ENCODE measurements around the gene SEC16A.

SEC16A gene, protein sequence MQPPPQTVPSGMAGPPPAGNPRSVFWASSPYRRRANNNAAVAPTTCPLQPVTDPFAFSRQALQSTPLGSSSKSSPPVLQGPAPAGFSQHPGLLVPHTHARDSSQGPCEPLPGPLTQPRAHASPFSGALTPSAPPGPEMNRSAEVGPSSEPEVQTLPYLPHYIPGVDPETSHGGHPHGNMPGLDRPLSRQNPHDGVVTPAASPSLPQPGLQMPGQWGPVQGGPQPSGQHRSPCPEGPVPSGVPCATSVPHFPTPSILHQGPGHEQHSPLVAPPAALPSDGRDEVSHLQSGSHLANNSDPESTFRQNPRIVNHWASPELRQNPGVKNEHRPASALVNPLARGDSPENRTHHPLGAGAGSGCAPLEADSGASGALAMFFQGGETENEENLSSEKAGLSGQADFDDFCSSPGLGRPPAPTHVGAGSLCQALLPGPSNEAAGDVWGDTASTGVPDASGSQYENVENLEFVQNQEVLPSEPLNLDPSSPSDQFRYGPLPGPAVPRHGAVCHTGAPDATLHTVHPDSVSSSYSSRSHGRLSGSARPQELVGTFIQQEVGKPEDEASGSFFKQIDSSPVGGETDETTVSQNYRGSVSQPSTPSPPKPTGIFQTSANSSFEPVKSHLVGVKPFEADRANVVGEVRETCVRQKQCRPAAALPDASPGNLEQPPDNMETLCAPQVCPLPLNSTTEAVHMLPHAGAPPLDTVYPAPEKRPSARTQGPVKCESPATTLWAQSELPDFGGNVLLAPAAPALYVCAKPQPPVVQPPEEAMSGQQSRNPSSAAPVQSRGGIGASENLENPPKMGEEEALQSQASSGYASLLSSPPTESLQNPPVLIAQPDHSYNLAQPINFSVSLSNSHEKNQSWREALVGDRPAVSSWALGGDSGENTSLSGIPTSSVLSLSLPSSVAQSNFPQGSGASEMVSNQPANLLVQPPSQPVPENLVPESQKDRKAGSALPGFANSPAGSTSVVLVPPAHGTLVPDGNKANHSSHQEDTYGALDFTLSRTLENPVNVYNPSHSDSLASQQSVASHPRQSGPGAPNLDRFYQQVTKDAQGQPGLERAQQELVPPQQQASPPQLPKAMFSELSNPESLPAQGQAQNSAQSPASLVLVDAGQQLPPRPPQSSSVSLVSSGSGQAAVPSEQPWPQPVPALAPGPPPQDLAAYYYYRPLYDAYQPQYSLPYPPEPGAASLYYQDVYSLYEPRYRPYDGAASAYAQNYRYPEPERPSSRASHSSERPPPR (N-terminal part only)

DNA sequence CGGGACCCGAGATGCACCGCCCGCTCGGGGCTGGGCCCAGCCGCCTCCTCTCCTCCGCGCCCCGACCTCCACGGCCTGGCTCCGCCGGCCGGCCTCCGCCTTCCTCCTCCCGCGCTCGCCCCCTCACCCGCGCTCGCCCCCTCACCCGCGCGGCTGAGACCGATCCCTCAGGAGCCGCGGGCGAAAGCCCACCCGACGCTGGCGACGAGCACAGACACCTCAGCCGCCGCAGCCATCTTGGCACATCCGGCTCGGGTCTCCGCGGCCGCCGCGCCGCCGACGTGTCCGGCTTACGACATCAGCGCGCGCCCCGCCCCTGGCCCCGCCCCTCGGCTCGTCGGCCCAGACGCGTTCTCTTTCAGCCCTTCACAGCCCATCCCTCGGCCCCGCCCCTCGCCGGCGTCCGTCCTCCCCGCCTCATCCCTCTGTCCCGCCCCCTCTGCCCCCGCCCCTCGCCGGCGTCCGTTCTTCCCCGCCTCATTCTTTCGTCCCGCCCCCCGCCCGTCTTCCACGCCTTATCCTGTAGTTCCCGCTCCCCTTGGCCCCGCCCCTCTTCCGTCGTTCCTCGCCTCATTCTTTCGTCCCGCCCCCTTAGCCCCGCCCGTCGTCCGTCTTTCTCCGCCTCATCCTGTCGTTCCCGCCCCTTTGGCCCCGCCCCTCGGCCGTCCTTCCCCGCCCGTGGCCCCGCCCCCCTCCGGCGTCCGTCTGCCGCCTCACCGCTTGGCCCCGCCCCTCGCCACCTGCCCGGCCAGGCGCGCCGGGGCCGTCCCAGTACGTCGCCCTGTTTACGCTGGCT lies at the start of gene SEC16A:
SEC16A (minus strand) TSS at position 248 of the 796 bp plus-strand sequence. CDS start 5,425 bp downstream, outside the sequence.
- DNase-seq (ENCODE audit: low read depth in 2 of 2) = peak; percentile 100

DNA sequence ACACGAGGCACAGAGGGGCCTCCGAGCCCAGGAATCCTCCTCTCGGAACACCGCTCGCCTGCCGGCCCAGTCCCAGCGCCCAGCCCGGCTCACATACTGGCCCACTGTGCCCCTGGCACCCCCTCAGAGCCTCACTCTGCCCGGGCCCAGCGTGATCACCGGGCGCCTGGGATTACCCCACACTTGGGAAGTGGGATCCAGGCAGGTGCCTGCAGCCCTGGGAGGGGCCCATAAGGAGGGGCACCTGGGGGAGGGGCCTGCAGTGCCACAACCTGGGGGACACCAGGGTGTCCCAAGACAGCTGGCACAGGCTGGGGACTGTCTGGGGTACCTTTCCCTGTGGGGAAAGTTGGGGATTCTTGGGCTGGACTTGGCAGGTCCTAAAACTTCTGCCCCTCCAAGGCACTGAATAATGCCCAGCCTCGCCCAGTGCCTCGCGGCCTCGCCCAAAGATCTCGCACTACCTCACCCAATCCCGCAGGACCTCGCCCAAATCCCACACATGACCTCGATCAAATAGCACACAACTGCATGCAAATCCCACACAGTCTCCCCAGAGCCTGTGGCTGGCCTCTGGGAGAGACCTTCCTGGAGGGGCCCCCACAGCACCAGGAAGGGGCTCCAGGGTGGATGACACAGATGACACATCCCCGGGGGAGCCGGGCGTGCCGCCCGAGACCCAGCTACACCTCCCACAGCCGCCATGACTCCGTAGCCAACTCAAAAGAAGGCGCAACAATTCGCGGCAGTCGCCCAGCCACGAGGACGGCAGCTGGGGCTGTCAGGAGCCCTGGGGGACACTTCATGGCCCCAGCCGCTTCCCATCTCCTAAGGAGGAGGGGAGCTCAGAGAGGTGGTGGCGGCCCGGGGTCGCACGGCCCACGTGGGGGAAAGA lies 49.3 kb upstream of the SEC16A start:
- DNase-seq (ENCODE audit: low read depth in 2 of 2) = no peak

DNA sequence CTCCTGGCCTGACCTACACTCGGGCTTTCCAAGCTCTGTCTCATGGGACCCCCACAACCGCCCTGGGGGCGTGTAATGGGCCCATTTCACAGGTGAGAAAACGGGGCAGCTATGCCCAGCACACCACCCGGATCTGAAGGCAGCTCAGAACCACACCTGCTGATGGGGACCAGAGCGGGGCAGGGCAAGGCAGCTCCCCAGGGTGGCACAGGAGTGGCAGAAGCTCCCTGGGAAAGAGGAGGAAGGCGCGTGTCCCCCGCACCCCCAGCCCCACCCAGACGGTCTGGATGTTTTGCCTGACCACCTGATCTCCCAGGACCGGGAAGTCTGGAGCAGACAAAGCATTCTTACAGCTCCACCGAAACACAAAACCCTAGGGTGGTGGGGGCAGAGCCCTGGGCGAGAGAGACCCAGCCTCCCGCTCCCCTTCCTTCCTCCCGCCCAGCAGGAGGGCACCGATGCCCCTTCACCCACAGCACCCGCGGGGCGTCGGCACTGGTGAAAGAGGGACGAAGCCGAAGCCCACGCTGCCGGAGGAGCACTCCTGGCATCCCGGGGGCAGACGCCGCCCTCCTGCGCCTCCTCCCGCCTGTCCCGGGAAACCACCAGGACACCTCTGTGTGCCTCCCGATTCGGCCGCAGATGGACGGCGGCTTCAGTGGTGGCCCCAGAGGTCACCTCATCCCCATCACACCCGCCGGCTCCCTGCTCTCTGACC lies 48.5 kb upstream of the SEC16A start:
- DNase-seq (ENCODE audit: low read depth in 2 of 2) = no peak

DNA sequence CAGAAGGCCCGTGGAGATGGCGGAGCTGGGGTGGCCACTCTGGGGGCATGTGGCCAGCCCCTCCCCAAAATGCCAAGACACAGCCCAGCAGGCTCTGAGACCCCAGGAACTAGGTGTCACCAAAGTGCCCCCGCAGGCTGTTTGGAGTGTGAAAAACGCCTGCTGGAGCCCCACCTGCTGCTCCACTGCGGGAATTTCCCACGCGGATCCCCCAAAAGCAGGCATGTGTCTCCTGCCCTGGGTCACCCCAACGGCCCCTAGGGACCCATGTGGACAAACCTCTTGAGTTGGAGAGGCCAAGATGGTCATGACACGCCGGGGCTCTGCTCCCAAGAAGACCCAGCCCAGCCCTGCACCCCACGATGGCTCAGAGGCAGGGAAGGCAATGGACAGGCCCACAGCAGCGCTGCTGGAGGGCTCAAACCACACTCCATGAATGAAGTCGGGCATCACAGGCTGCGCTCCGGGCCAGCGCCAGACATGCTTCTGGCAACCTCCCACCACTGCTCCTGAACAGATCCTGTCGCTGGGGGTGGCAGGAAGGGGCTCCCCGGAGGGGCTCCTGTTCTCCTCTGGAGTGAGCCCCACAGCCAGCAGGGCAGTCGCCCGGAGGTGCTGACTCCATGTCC lies 47.7 kb upstream of the SEC16A start:
- no peak for DNase-seq (ENCODE audit: low read depth in 2 of 2)

DNA sequence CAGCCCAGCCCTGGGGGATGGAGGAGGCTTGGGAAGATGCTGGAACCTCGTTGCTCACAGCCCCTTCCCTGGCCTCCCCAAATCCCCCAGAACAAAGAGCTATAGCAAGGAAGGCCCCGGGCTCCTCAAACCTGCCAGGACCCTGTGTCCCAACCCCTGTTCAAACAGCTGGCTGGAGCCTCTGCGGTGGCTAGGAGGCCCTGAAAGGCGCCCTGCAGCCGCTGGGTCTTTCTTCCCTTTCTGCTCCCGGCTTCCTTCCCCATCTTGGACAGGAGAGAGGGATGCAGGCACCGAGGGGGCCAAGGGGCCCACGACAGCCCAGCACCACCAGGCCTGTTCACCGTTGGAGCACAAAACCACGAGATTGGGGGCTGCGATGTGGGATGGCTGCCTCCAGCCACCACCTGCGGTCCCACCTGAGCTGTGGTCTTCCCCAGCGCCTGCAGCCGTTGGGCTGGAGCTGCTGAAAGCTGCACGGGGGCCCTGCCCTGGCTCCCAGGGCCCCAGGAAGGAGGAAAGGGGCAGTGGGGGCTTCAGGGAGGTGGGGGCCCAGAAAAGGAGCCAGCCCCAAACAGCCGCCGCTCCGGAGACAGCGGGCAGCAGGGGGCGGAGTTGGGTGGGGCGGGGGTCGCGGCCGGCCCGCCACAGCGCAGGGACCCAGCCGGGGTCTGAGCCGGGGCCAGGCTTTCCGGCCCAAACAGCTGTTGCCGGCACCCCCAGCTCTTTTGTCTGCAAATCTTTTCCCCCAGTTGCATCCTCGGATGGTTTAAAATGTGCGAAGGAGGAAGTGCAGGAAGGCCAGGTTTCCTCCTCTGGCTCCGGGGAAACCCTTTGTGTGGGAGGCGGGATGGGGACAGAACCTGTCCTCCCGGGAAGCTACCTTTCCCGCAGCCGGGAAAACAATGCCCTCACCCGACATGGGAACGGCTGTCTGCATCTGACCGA lies 46.9 kb upstream of the SEC16A start:
- no peak for DNase-seq (ENCODE audit: low read depth in 2 of 2)

DNA sequence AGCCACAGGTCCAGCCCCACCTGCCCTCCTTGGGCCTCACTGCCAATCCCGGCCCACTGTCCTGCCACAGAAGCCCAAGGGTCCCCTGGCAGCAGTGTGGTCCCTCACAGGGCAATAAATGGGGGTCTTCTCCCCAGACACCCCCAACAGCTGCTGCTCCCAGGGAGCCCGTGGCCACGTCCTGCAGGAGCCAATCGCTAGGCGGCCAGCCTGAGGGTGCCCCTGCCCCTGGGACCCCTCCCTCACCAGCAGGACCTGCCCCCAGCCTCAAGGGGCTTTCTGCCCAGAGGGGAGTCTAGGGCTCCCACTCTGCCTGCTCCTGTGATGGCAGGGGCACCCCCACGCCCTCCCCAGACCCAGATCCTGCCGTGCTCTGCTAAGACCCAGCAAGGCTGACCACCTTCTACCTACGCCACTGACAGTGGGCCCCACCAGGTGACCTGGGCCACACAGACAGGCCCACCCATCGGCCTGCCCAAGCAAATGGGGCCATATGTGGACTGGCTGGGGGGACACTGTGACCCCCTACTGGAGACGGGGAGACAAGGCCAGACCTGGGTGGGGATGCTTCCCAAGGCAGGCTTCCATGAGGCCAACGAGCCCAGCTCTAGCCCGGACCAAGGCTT lies 46.0 kb upstream of the SEC16A start:
- DNase-seq (ENCODE audit: low read depth in 2 of 2) = no peak

DNA sequence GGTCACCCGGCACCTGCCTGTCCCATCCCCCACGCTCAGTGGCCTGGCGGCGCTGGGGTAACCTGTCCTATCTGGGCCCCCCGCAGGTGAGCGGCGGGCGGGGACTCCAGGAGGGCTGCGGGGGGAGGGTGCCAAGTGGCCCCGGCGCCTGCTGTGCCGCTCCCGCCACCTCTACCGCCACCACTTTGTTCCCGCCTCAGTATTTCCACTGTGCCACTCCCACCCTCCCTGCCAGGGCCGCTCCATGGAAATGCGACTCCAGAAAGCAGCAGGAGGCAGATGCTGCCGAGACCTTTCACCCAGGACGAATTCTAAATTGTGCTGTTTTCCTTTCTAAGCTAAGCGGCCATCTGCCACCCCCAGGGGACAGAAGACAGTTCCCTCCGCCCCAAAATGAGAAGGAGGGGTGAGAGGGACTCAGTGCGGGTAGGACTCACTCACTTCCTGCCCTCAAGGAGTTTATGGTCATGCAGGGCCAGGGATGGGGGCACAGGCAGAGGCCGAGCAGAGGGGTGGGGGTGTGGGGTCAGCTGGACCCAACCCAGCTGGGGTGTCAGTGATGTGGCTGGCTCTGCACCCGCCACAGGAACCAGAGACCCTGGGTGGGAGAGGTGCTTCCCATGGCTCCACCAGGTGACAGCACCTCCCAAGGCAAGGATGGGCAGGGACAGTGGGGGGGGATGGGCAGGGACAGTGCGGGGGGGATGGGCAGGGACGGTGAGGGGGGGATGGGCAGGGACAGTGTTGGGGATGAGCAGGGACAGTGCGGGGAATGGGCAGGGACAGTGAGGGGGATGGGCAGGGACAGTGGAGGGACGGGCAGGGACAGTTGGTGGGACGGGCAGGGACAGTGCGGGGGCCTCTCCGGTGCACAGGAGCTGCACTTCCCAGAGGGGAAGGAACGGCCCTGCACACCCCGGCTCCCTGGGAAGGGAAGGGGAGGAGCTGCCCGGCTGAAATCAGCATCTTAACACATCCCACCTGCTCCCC lies 45.2 kb upstream of the SEC16A start:
- DNase-seq (ENCODE audit: low read depth in 2 of 2) = no peak

DNA sequence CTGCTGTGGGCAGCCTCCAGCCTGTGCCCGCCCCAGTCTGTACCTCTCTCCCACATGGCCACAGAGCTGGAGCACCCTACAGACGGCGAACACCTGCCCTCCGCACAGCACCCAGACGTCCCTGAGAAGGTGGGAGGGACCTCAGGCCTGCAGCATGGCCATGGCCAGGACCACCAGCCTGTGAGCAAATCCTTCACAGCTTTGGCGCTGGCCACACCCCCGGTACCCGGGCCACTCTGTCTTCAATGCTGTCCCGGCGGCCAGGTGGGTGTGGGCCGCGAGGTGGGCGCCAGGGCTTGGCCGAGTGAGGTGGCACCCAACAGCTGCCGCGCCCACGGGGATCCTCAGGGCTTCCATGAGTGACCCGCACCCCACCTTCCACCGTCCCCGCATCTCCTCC lies 44.3 kb upstream of the SEC16A start:
- no peak for DNase-seq (ENCODE audit: low read depth in 2 of 2)

DNA sequence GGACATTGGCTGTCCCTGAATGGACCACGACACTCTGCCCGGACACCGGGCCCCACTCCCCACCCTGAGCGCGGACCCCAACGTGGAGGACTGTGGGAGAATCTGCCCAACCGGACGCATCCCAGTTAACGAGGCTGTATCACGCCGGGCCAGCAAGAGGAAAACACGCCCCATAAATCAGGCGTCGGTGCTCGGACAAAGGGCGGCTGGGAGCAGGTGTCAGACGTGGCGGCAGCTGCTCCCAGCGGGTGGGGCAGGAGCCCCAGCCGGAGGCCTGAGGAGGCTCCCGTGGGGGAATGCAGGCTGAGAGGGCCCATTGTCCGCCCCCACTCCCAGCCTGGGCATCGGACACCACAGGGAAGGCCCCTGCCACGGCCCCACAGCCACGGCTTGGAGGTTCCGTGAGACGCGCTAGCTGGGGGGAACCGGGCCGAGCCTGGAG lies 43.8 kb upstream of the SEC16A start:
- no peak for DNase-seq (ENCODE audit: low read depth in 2 of 2)

DNA sequence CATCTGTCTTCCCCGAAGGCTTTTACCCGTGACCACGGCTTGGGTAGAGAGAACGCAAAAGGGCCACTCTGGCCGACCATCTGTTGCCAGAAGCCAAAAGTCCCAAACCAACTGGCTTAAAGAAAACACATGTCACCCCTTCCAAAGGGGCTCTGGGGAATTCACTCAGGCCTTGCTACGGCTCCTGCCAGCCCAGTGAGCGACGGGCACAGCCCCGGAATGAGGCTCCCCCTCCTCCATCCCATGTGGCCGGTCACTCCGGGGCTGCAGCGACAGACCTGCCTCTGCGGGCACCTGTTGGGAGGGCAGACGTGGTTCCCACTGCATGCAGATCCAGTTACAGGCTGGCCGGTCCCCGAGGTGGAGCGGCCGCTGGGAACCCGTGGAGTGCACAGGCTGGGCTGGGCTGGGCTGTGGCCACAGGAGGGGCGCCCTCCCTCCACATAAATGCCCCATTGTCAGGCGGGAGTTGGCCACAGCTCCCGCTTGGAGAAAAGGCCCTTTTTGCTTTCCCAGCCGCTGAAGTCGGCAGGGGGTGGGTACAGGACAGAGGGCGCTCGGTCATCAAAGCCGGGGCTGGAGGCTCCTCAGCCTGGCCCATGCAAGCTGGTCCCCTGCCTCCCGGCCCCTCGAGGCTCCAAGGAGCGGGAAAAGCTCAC lies 43.1 kb upstream of the SEC16A start:
- DNase-seq (ENCODE audit: low read depth in 2 of 2) = no peak

DNA sequence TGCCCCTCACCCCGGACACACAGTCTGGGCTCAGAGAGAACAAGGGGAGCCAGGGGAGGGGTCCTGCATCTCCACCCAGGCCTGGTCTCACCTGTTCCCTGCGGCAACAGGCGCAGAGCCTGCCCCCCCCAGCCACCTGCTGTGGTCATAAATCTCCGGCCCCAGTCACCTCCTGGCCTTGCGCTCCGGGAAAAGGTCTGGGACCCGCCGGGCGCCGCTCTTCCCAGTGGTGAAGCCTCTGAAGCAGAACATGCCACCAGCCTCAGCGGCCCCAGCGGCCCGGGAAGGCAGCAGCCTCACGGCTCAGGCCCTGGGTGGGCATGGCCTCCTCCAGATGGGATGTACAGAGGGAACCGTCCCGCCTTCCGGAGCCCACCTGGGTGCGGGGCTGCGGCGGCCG lies 42.4 kb upstream of the SEC16A start:
- no peak for DNase-seq (ENCODE audit: low read depth in 2 of 2)

DNA sequence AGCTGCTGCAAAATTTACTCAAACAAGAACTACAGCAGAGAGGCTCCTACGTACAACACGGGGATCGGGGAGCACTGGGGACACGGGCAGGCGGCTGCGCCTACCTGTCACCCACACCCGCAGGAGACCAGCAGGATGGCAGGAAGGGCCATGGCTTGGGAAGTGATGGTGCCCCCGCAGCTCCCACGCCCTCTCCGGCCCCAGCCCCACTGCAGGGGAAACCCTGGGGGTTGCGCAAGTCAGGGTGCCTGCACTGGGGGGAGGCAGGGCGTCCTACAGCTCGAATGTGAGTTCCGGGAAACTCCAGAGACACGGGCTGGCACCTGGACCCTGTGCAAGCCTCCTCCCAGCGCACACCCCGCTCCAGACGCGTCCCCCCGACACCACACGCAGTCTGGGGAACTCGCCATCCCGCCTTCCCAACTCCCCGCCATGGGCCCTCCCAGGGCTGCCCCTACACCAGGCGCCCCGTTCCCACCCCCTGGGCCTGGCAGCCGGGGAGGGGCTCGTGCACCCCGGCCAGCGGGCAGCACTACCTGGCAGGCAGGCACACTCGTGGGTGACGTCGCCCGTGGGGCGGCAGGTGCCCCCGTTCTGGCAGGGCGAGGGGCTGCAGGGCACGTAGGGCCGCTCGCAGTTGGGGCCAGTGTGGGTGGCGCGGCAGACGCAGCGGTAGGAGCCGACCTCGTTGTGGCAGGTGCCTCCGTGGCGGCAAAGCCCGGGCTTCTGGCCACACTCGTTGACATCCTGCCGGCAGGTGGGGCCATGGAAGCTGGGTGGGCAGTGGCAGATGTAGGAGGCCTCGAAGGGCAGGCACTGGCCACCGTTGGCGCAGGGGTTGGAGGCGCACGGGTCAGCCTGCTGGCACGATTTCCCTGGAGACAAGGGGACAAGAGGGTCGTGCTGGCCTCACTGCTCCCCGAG lies 39.7 kb upstream of the SEC16A start:
- no peak for DNase-seq (ENCODE audit: low read depth in 2 of 2)

DNA sequence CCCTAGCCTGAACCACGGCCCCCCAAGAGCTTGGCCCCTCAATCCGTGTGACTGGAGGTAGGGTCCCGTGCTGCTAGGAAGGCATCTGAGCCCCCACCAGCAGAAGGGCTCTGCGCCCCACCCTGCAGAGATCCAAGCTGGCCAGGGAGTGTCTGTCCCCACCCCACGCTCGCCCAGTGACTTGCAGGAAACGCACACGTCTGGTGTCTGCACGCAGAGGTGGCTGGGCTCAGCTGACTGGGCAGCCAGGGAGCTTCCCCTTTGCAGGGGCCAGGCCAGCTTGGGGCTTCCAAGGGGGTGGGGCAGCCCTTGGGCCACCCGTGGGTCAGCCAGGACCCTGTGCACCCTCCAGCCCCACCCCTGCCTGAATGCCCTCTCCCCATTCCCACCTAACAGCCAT lies 38.7 kb upstream of the SEC16A start:
- DNase-seq (ENCODE audit: low read depth in 2 of 2) = no peak

DNA sequence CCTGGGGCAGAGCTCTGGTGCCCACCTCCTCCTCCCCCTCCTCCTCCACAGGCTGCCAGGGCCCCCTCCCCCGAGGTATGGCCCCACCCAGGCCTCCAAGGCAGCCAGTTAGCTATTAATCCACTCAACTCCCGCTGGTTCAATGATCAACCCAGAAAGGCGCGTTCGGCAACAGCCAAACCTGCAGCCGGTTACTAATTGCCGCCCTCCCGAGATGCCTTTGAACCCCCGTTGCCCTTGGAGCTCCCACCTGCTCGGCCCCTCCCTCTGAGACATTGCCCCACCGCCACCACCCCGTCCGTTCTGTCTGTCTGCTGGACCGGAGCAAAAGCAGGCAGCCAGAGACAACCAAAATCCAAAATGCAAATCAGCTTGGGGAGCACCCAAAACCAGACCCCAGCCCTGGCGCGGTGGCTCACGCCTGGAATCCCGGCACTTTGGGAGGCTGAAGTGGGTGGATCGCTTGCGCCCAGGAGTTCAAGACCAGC lies 37.3 kb upstream of the SEC16A start:
- DNase-seq (ENCODE audit: low read depth in 2 of 2) = no peak

Measured in stimulated activated CD8-positive, alpha-beta memory T cell treated with anti-CD3 and anti-CD28 coated beads, Interleukin-2, amount 100 ng/mL, for 48 hours (primary cell).